NCI-H1694 treated with DMSO at 0.1 percent for 48 hours (cell line): ENCODE measurements around the gene HOXB3.

ENCODE experiments used
- DNase-seq: peaks from one replicate; lab custom pipeline; 2025; lab: John Stamatoyannopoulos, UW

Gene HOXB3

GRCh38 chr17:48569674-48570324 lies 20.2 kb downstream of the HOXB3 start:
- no peak for DNase-seq

DNA sequence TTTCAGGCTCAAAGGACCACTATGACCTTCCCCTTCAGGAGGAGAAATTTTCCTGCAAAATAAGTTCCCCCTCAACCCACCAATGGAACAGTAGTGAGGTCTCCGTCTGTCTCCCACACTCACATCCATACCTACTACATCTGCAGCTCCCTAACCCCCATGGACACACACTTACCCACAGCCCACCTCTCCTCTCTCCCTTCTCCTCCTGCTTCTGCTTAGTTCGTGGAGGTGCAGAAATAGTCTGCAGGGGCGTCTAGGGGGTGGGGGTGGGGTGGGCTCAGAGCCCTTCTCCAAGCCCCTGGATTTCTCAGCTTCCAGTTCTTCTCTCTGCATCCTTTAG lies 20.8 kb downstream of the HOXB3 start:
- DNase-seq, result no peak

- DNase-seq, result no peak
These were observed 21.4 kb downstream of the HOXB3 start for GRCh38 chr17:48568499-48569239.

- no peak for DNase-seq
These were observed 22.2 kb downstream of the HOXB3 start for GRCh38 chr17:48567646-48568354.

DNA sequence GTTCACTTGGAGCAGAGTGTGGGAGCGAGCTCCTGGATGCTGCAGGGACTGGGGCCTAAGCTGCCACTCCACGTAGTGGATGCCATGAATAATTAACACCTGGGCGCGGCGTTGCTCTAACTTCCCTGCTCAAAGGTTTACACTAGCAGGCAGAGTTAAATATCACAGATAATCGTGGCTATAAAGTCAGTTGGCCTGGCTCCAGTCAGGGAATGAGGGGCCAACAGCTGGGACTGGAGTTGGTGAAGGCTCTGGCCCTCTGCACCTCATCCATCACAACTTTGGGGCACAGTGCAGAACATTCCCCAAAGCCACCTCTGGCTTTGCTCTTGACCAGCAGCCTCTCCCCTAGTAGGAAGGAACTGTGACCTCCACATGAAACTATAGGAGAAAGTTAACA lies 22.8 kb downstream of the HOXB3 start:
- no peak for DNase-seq

GRCh38 chr17:48566717-48567116 lies 23.3 kb downstream of the HOXB3 start:
- no peak for DNase-seq

- DNase-seq, result no peak
These were observed 23.9 kb downstream of the HOXB3 start for GRCh38 chr17:48565925-48566710.

DNA sequence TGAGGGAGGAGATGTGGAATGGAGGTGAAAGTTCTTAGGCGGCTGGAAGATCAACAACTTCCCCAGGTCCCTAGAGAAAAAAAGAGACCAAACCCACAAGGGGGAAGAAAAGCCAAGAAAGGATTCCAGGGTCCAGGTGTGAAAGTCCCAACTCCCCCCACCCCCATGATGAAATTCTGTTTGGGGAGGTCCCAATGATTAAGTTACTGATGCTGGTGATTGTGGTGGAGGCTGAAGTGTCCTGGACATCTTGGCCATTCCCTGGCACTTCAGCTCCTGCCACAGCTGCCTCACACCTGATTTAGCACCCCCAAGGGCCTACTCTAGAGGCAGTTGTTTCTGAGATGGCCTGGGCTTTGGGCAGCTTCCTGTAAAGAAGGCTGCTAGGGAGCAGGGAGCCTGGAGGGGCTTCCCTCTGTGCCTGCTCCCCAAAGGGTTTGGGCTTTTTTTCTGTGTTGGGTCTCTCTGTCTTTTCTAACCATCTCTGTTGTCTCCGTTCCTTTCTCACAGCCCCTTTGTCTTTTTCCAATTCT lies 25.0 kb downstream of the HOXB3 start:
- DNase-seq, result no peak

DNA sequence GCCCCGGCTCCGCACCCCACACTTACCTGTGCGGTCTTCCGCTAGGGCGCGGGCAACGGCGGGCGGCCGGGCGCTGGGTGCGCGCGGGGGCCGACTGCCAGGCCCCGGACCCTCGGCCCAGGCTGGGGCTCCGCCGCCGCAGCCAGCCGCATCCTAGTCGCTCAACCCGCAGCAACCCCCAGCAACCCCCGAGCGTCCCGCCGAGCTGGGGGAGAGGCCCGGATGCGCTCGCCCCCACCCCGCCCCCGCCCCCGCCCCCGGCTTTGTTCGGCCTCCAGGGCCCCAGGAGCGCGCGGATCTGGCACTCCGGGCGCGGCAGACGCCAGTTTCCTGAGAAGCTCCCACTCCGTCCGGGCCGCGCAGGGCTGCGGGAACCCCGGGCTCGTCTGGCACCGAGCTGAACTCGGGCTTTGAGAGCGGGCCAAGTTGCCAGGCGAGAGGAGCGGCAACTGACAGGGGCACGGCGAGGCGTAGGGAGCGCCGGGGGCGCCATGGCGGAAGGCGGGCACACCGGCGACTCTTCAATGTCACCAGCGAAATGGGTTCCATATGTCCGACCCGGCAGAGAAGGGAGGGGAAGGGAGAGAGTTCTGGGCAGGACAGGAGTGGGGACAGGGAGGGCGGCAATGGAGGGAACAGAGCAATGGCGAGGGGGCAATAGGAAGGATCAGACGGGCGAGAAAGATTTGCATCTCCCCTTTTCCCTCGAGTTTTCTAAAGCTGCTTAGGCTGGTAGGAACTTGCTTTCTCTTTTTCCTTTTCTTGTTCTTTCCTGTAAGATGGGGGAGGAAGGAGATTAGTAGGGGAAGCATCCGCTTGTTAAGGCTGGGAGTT lies 25.6 kb downstream of the HOXB3 start:
- no peak for DNase-seq

- no peak for DNase-seq
These were observed 26.2 kb downstream of the HOXB3 start for GRCh38 chr17:48563867-48564187.

GRCh38 chr17:48563385-48563838 lies 26.6 kb downstream of the HOXB3 start:
- DNase-seq, result no peak

GRCh38 chr17:48562934-48563333 lies 27.1 kb downstream of the HOXB3 start:
- no peak for DNase-seq

DNA sequence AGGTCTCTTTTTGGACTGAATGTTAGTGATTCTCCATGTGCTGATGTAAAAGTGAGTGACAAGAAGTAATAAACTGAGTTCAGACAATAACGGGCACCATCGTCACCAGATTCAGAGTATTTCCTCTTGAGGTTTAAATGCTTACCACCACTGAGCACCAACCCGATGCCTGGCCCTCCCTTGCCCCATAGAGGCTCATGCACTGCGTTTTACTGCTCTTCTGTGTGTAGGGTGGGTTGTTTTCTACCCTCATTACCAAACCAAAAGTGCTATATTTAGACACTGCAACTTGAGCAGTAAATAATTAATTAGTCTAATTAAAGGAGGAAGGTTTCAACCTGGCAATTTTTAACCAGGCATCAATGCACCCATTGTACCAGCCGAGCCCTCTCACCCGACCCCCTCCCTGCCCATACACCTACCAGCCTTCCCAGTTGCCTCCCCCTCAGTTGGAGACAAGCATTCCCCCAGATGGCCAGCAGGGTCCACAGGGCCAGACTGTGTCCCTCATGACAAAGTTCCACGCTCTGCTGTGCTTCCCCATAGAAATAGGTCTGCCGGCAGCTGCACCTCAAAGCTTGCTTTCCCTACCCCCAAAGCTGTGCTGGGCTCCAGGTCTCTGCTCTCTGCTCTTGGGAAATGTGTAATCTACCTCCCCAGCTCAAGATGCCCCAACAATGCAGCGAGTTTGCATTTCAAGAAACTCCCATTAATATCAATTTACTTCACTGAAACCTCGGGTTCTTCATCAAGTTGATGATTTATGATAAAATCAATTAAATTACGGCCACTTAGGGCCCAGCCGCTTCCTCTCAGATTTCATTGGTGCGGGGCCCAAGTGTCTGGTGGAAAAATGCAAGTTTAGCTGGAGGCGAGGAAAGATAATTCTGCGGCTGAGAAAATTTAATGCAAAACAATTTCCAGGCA lies 27.9 kb downstream of the HOXB3 start:
- no peak for DNase-seq

- no peak for DNase-seq
These were observed 29.9 kb downstream of the HOXB3 start for GRCh38 chr17:48559840-48560817.

GRCh38 chr17:48559122-48559839 lies 30.8 kb downstream of the HOXB3 start:
- no peak for DNase-seq

- DNase-seq, result no peak
These were observed 31.3 kb downstream of the HOXB3 start for GRCh38 chr17:48558831-48559121.

GRCh38 chr17:48558057-48558830 lies 31.8 kb downstream of the HOXB3 start:
- no peak for DNase-seq
